SK-N-SH (cell line): Measurements from ENCODE around the gene ADD2. TPM values are rescaled to one million over a fixed set of nuclear protein-coding genes. Genes with fewer than 3 reads are reported as not detected.

ENCODE experiments used
- CTCF ChIA-PET: fragments of 300-600, 350-600 bp; formaldehyde crosslinking; extraction: SDS; loops from one replicate; lab custom pipeline; 2021; lab: Yijun Ruan, JAX
- POLR2A ChIA-PET: fragments of 350-600 bp; sonication (Branson Sonifier 250); formaldehyde crosslinking; extraction: SDS; loops from one replicate; lab custom pipeline; 2020; ENCODE audit warnings: antibody characterized with exemption, inconsistent platforms; lab: Yijun Ruan, JAX
- DNase-seq: peaks from one replicate; pipeline ENCODE4 v3.0.0; 2012
- H2AFZ ChIP-seq: fragments of 200-600 bp; sonication (generic); 2 replicates; pipeline ENCODE4 v1.8.1; 2016; ENCODE audit warnings: antibody characterized with exemption, mild to moderate bottlenecking, low read depth
- H3F3A ChIP-seq: fragments of 200-600 bp; sonication (generic); replicated peaks from 2 replicates; pipeline ENCODE3; 2016; ENCODE audit warnings: antibody characterized with exemption, mild to moderate bottlenecking; ENCODE audit not compliant: insufficient read depth
- H3K27ac ChIP-seq, 2 experiments: fragments of 200-500 bp in 1 of 2; fragments of 200-600 bp in 1 of 2; sonication (Bioruptor generic) in 1 of 2; sonication (generic), shearing (Covaris generic) in 1 of 2; 2 replicates each; pipeline versions ENCODE4 v1.5.1 to v1.6.1; 2014 to 2016; ENCODE audit warnings: low read depth in 2 of 2, inconsistent platforms in 1 of 2, low read length in 1 of 2, mild to moderate bottlenecking in 1 of 2, mixed read lengths in 1 of 2
- H3K27me3 ChIP-seq: fragments of 200-600 bp; sonication (generic), shearing (Covaris generic); 2 replicates; pipeline ENCODE4 v1.6.1; 2016; ENCODE audit warnings: mixed run types; ENCODE audit not compliant: insufficient read depth
- H3K36me3 ChIP-seq, 2 experiments: fragments of 200-500 bp in 1 of 2; fragments of 200-600 bp in 1 of 2; sonication (Bioruptor generic) in 1 of 2; sonication (generic) in 1 of 2; replicated peaks in 1 of 2; 2 replicates each; pipeline versions ENCODE3 to v1.5.1; 2014 to 2016; ENCODE audit warnings: low read length in 1 of 2, mild to moderate bottlenecking in 1 of 2; ENCODE audit not compliant: insufficient read depth in 2 of 2, control insufficient read depth in 1 of 2
- H3K4me1 ChIP-seq, 2 experiments: fragments of 200-500 bp in 1 of 2; fragments of 200-600 bp in 1 of 2; sonication (Bioruptor generic) in 1 of 2; sonication (generic), shearing (Covaris generic) in 1 of 2; 2 replicates each; pipeline versions ENCODE4 v1.5.1 to v1.6.1; 2014 to 2016; ENCODE audit warnings: low read depth in 1 of 2, low read length in 1 of 2, mixed run types in 1 of 2; ENCODE audit not compliant: insufficient read depth in 2 of 2, control insufficient read depth in 1 of 2
- H3K4me2 ChIP-seq: fragments of 200-600 bp; sonication (generic), shearing (Covaris generic); 2 replicates; pipeline ENCODE4 v1.6.1; 2017; ENCODE audit warnings: mixed run types
- H3K4me3 ChIP-seq, 2 experiments: fragments of 200-500 bp in 1 of 2; fragments of 200-600 bp in 1 of 2; sonication (Bioruptor generic) in 1 of 2; sonication (generic), shearing (Covaris generic) in 1 of 2; 2 replicates each; pipeline versions ENCODE4 v1.5.1 to v1.8.1; 2014 to 2016; ENCODE audit warnings: low read depth in 2 of 2, inconsistent platforms in 1 of 2, low read length in 1 of 2, mild to moderate bottlenecking in 1 of 2, mixed read lengths in 1 of 2, moderate library complexity in 1 of 2
- H3K79me2 ChIP-seq: fragments of 200-600 bp; sonication (generic); 2 replicates; pipeline ENCODE4 v1.8.1; 2017; ENCODE audit warnings: mild to moderate bottlenecking; ENCODE audit not compliant: insufficient read depth
- H3K9ac ChIP-seq: fragments of 200-600 bp; sonication (generic); 2 replicates; pipeline ENCODE4 v1.6.1; 2017; ENCODE audit warnings: mixed run types
- H3K9me2 ChIP-seq: fragments of 200-600 bp; sonication (generic); 2 replicates; pipeline ENCODE4 v1.6.1; 2017; ENCODE audit warnings: mixed run types
- H3K9me3 ChIP-seq: fragments of 200-600 bp; sonication (generic); 2 replicates; pipeline ENCODE4 v1.6.1; 2017; ENCODE audit warnings: mixed run types, mild to moderate bottlenecking, moderate library complexity
- H4K20me1 ChIP-seq: fragments of 200-600 bp; sonication (generic); 2 replicates; pipeline ENCODE4 v1.6.1; 2017; ENCODE audit warnings: mild to moderate bottlenecking, mixed run types; ENCODE audit not compliant: insufficient read depth
- ELF1 ChIP-seq: IDR thresholded peaks from 2 replicates; pipeline ENCODE4 v1.4.0; 2012
- FOXJ3 ChIP-seq: sonication (generic); formaldehyde crosslinking; IDR thresholded peaks from 2 replicates; pipeline ENCODE4 v1.5.1; 2020; ENCODE audit warnings: mild to moderate bottlenecking, missing genetic modification reagents
- FOXM1 ChIP-seq: IDR thresholded peaks from 2 replicates; pipeline ENCODE4 v1.4.0; 2012; ENCODE audit warnings: low read depth, mild to moderate bottlenecking
- MXI1 ChIP-seq: IDR thresholded peaks from 2 replicates; pipeline ENCODE4 v1.6.1; 2012; ENCODE audit warnings: mild to moderate bottlenecking, low read depth, low read length, improper control_type of control experiment
- POLR2AphosphoS5 ChIP-seq: IDR thresholded peaks from 2 replicates; pipeline ENCODE4 v1.6.1; 2012; ENCODE audit warnings: low read depth, low read length
- RAD21 ChIP-seq: IDR thresholded peaks from 2 replicates; pipeline ENCODE4 v1.6.1; 2012; ENCODE audit warnings: mild to moderate bottlenecking, low read length
- RCOR1 ChIP-seq: fragments of 150-350 bp; IDR thresholded peaks from 2 replicates; pipeline ENCODE4 v1.6.1; 2017; ENCODE audit warnings: antibody characterized with exemption, low read length
- RFX5 ChIP-seq: IDR thresholded peaks from 2 replicates; pipeline ENCODE4 v1.6.1; 2012; ENCODE audit warnings: mild to moderate bottlenecking, improper control_type of control experiment, low read length
- SIN3A ChIP-seq: IDR thresholded peaks from 2 replicates; pipeline ENCODE4 v1.6.1; 2012; ENCODE audit warnings: low read depth, mild to moderate bottlenecking, low read length, moderate library complexity, borderline replicate concordance
- TAF1 ChIP-seq: IDR thresholded peaks from 2 replicates; pipeline ENCODE4 v1.6.1; 2012; ENCODE audit warnings: low read depth, mild to moderate bottlenecking, low read length, moderate library complexity, borderline replicate concordance
- YY1 ChIP-seq: IDR thresholded peaks from 2 replicates; pipeline ENCODE4 v1.4.0; 2012; ENCODE audit warnings: low read depth, mild to moderate bottlenecking
- WGBS: methylation state at CpG from one replicate; pipeline ENCODE4 v1.1.6; 2017; ENCODE audit warnings: low lambda C conversion rate; 5-methylcytosine and 5-hydroxymethylcytosine counted together
- polyA plus RNA-seq, 3 experiments: library from polyadenylated mRNA; depleted of rRNA; stranded (reverse); fragments of >200 nt; gene quantifications; 2 replicates each; pipeline ENCODE4 v1.2.3, GENCODE V29; 2012
- TF ChIP-seq, protein P1 (sequence below): fragments of 150-350 bp; IDR thresholded peaks from 2 replicates; pipeline ENCODE4 v1.6.1; 2016; ENCODE audit warnings: mild to moderate bottlenecking, low read depth, low read length
- TF ChIP-seq, protein P2 (sequence below): IDR thresholded peaks from 2 replicates; pipeline ENCODE4; 2012
- TF ChIP-seq, protein P3 (sequence below): IDR thresholded peaks from 2 replicates; pipeline ENCODE4 v1.6.1; 2012; ENCODE audit warnings: mild to moderate bottlenecking, low read depth, low read length, moderate library complexity
- TF ChIP-seq, protein P4 (sequence below): fragments of 200-600 bp; sonication (generic); IDR thresholded peaks from 2 replicates; pipeline ENCODE4 v1.6.1; 2017; ENCODE audit warnings: antibody characterized with exemption, mild to moderate bottlenecking, moderate library complexity
- TF ChIP-seq, protein P5 (sequence below): IDR thresholded peaks from 2 replicates; pipeline ENCODE4 v1.4.0; 2012; ENCODE audit warnings: low read depth, borderline replicate concordance

ADD2 gene
- polyA plus RNA-seq, 1 of the 3 experiments (the other 2 are of a cell fraction): 0.30 TPM

DNA sequence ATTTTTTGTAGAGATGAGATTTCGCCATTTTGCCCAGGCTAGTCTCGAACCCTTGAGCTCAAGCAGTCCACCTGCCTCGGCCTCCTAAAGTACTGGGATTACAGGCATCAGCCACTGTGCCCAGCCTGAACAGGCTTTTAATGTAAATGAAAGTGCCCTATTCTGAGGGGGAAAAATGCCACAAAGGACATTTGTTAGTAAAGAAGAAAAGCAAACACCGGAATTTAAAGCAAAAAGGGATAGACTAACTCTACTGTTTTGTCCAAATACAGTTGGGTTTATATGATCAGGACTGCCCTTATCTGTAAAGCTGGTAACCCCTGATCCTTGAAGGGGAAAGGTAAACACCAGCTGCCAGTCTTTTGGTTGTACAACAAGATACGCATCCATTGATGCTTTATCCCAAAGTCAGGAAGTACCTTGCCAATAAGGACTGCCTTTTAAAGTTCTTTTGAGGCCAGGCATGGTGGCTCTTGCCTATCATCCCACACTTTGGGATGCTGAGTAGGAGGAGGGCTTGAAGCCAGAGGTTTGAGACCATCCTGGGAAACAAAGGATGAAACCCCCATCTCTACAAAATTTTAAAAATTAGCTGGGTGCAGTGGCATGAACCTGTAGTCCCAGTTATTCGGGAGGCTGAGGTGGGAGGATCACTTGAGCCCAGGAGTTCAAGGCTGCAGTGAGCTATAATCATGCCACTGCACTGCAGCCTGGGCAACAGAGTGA, 39.3 kb upstream of the ADD2 start (continued):
- TF ChIP-seq, protein P1, sequence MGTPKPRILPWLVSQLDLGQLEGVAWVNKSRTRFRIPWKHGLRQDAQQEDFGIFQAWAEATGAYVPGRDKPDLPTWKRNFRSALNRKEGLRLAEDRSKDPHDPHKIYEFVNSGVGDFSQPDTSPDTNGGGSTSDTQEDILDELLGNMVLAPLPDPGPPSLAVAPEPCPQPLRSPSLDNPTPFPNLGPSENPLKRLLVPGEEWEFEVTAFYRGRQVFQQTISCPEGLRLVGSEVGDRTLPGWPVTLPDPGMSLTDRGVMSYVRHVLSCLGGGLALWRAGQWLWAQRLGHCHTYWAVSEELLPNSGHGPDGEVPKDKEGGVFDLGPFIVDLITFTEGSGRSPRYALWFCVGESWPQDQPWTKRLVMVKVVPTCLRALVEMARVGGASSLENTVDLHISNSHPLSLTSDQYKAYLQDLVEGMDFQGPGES: no peak
- TF ChIP-seq ELF1 (no peak), SIN3A (no peak), TAF1 (no peak), MXI1 (no peak), YY1 (no peak)
- TF ChIP-seq, protein P2, sequence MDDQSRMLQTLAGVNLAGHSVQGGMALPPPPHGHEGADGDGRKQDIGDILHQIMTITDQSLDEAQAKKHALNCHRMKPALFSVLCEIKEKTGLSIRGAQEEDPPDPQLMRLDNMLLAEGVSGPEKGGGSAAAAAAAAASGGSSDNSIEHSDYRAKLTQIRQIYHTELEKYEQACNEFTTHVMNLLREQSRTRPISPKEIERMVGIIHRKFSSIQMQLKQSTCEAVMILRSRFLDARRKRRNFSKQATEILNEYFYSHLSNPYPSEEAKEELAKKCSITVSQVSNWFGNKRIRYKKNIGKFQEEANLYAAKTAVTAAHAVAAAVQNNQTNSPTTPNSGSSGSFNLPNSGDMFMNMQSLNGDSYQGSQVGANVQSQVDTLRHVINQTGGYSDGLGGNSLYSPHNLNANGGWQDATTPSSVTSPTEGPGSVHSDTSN: no peak

DNA sequence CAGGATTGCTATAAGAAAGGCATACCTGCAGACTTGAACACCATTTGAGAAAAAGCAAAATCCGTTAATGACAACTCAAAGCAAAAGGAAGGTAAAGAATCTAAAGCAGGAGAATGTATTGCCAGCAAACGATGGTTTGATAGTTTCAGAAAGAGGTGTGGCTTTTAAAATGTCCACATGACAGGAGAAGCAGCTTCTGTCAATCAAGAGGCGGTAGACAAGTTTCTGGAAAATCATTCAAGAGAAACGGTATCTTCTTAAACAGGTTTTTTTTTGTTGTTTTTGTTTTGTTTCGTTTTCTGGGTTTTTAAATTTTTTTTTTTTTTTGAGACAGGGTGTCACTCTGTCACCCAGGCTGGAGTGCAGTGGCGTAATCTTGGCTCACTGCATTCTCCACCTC, 38.6 kb upstream of the ADD2 start:
- H2AFZ ChIP-seq: no peak overlapping the region
- H3K4me3 ChIP-seq: no peak overlapping the region
- H3K9ac ChIP-seq: no peak overlapping the region
- POLR2A ChIA-PET: no interaction called here
- TF ChIP-seq, protein P1: no peak
- TF ChIP-seq, protein P3, sequence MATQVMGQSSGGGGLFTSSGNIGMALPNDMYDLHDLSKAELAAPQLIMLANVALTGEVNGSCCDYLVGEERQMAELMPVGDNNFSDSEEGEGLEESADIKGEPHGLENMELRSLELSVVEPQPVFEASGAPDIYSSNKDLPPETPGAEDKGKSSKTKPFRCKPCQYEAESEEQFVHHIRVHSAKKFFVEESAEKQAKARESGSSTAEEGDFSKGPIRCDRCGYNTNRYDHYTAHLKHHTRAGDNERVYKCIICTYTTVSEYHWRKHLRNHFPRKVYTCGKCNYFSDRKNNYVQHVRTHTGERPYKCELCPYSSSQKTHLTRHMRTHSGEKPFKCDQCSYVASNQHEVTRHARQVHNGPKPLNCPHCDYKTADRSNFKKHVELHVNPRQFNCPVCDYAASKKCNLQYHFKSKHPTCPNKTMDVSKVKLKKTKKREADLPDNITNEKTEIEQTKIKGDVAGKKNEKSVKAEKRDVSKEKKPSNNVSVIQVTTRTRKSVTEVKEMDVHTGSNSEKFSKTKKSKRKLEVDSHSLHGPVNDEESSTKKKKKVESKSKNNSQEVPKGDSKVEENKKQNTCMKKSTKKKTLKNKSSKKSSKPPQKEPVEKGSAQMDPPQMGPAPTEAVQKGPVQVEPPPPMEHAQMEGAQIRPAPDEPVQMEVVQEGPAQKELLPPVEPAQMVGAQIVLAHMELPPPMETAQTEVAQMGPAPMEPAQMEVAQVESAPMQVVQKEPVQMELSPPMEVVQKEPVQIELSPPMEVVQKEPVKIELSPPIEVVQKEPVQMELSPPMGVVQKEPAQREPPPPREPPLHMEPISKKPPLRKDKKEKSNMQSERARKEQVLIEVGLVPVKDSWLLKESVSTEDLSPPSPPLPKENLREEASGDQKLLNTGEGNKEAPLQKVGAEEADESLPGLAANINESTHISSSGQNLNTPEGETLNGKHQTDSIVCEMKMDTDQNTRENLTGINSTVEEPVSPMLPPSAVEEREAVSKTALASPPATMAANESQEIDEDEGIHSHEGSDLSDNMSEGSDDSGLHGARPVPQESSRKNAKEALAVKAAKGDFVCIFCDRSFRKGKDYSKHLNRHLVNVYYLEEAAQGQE: no peak
- TF ChIP-seq, protein P4, sequence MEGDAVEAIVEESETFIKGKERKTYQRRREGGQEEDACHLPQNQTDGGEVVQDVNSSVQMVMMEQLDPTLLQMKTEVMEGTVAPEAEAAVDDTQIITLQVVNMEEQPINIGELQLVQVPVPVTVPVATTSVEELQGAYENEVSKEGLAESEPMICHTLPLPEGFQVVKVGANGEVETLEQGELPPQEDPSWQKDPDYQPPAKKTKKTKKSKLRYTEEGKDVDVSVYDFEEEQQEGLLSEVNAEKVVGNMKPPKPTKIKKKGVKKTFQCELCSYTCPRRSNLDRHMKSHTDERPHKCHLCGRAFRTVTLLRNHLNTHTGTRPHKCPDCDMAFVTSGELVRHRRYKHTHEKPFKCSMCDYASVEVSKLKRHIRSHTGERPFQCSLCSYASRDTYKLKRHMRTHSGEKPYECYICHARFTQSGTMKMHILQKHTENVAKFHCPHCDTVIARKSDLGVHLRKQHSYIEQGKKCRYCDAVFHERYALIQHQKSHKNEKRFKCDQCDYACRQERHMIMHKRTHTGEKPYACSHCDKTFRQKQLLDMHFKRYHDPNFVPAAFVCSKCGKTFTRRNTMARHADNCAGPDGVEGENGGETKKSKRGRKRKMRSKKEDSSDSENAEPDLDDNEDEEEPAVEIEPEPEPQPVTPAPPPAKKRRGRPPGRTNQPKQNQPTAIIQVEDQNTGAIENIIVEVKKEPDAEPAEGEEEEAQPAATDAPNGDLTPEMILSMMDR: no peak
- TF ChIP-seq TAF1: no peak
- TF ChIP-seq FOXM1: no peak
- TF ChIP-seq, protein P5, sequence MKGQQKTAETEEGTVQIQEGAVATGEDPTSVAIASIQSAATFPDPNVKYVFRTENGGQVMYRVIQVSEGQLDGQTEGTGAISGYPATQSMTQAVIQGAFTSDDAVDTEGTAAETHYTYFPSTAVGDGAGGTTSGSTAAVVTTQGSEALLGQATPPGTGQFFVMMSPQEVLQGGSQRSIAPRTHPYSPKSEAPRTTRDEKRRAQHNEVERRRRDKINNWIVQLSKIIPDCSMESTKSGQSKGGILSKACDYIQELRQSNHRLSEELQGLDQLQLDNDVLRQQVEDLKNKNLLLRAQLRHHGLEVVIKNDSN: no peak
- no peak for TF ChIP-seq POLR2AphosphoS5
- no peak for TF ChIP-seq RFX5
- no peak for TF ChIP-seq RCOR1
- TF ChIP-seq RAD21: no peak
- TF ChIP-seq FOXJ3 (CRISPR knock-in tag): no peak
- TF ChIP-seq, all 33 proteins: peak for 0
- Histone ChIP-seq H3K36me3 (no peaks in the 10 kb centered on the region), H3K4me2 (no peak overlapping the region), H3K27me3 (no peaks in the 10 kb centered on the region; the same call in 1 of the 2 replicates), H3K4me1 (no peaks in the 10 kb centered on the region), H3K27ac (no peak overlapping the region), H3K79me2 (no peaks in the 10 kb centered on the region), H3F3A (no peaks in the 10 kb centered on the region), H3K9me2 (no peaks in the 10 kb centered on the region), H4K20me1 (no peaks in the 10 kb centered on the region), H3K9me3 (no peaks in the 10 kb centered on the region)
- CTCF ChIA-PET: interaction anchor here (1.0 to 4.0 kb wide), 4 partner anchors 11 to 141 kb away, joined by 3 to 19 read pairs (median 8); partner anchors contain the start of gene FIGLA
- DNase-seq: no peak
- 41% methylated on average over 6 of the region's 6 CpGs for WGBS
